UCSD-AML1 (cell line): Measurements from ENCODE around the gene DCDC2C.

Experiments used
- DNase-seq: peaks from one replicate; lab custom pipeline; 2025; ENCODE audit not compliant: unreplicated experiment; lab: John Stamatoyannopoulos, UW

Gene DCDC2C

GRCh38 chr2:3876221-3876620, 172.8 kb downstream of the DCDC2C start:
- no peak for DNase-seq

DNA sequence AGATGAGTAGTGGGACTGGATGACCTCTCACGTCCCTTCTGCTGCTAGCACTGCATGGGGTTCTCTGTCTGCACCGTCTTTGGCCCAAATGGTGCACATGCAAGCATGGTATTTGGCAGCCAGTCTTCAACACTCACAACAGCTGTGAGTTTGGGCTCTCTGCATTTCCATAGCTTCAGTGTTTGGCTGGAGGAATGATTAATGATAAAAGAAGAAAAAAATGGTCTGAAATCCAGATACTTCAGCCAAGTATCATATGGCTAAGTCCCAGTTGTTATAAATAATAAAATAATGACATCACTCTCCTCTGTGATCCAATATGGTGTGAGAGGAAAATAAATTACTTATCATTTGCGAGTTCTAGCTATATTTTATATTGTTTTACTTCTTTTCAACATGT, 173.3 kb downstream of the DCDC2C start:
- DNase-seq, result no peak

- no peak for DNase-seq
Measured at GRCh38 chr2:3885629-3886628, 182.6 kb downstream of the DCDC2C start.

GRCh38 chr2:3895021-3895420, 191.6 kb downstream of the DCDC2C start:
- DNase-seq, result no peak
